ENCODE results near the gene PPTC7. TPM values are rescaled to one million over a fixed set of nuclear protein-coding genes. Genes with fewer than 3 reads are reported as not detected.
A peak's percentile ranks its signal among the peaks of the same experiment; 100 is the strongest.
"Not testable (repeated sequence)": the region's sequence is repeated elsewhere in the genome, so short reads cannot be mapped to it uniquely, and the experiment has no call there.

Gene PPTC7
- total and polyA plus RNA-seq, 7 donors: 16.1 to 30.3 (median 21.0) TPM

GRCh38 chr12:110592078-110592477 is 9.0 kb upstream of the PPTC7 start:
- TF ChIP-seq, protein P1, sequence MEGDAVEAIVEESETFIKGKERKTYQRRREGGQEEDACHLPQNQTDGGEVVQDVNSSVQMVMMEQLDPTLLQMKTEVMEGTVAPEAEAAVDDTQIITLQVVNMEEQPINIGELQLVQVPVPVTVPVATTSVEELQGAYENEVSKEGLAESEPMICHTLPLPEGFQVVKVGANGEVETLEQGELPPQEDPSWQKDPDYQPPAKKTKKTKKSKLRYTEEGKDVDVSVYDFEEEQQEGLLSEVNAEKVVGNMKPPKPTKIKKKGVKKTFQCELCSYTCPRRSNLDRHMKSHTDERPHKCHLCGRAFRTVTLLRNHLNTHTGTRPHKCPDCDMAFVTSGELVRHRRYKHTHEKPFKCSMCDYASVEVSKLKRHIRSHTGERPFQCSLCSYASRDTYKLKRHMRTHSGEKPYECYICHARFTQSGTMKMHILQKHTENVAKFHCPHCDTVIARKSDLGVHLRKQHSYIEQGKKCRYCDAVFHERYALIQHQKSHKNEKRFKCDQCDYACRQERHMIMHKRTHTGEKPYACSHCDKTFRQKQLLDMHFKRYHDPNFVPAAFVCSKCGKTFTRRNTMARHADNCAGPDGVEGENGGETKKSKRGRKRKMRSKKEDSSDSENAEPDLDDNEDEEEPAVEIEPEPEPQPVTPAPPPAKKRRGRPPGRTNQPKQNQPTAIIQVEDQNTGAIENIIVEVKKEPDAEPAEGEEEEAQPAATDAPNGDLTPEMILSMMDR (IDR thresholded peaks at IDR 0.05): no peak
- TF ChIP-seq POLR2AphosphoS5 (IDR thresholded peaks at IDR 0.05): no peak
- no peak for TF ChIP-seq EP300 (IDR thresholded peaks at IDR 0.05)
- no peak for TF ChIP-seq POLR2A (IDR thresholded peaks at IDR 0.05)
- H3K27me3 ChIP-seq: no peaks in the 10 kb centered on the region
- intact Hi-C loops (cut with DNase I): no loop called here
- WGBS, 2 donors: 40 to 70% methylated on average over 5 of the region's 5 CpGs
- H3K4me3 ChIP-seq: no peak overlapping the region
- no peaks in the 10 kb centered on the region for H3K9me3 ChIP-seq
- H3K27ac ChIP-seq: peak overlapping the region in 1 of 4 donors; percentile 46
- peaks cover 0 to 9% (median 3%) of the 10 kb centered on the region in 4 donors for H3K4me1 ChIP-seq
- no peak for DNase-seq
- no peaks in the 10 kb centered on the region for H3K36me3 ChIP-seq

GRCh38 chr12:110591451-110592051 is 8.4 kb upstream of the PPTC7 start:
- no peak for TF ChIP-seq EP300 (IDR thresholded peaks at IDR 0.05)
- no peak for TF ChIP-seq POLR2A (IDR thresholded peaks at IDR 0.05)
- TF ChIP-seq, protein P1 (IDR thresholded peaks at IDR 0.05): no peak
- TF ChIP-seq POLR2AphosphoS5 (IDR thresholded peaks at IDR 0.05): no peak
- Histone ChIP-seq H3K4me1 (peaks cover 0 to 9% (median 3%) of the 10 kb centered on the region in 4 donors), H3K9me3 (no peaks in the 10 kb centered on the region), H3K4me3 (no peak overlapping the region), H3K27me3 (no peaks in the 10 kb centered on the region), H3K27ac (peak overlapping the region; percentile 46 to 58 (median 52)), H3K36me3 (no peaks in the 10 kb centered on the region)
- DNase-seq: no peak
- 18 to 63% methylated on average over 7 of the region's 7 CpGs for WGBS, 2 donors
- intact Hi-C loops (cut with DNase I): no loop called here

DNA sequence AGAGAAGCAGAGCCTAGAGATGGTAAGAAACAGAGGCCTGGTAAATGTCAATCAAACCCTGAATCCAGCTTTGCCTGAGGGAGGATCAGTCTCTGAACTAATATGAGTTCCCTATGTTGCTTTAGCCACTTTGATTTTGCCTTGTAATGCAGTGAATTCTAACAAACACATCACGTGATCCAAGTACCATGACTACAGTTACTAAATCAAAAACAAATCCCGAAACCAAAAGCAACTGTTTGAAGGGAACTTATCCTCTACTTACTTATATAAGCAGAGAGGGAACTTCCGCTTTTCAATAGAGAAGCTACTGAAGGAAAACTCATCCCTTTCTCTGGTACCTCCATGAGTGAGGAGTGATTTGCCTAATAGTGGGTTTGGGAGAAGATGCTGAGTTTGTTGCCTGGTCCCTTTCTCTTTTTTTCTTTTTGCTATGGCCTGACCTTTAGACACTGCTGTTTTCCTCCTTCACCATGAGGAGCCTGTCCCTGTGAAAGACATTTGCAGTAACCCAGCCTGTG is 7.7 kb upstream of the PPTC7 start:
- intact Hi-C loops (cut with DNase I): no loop called here
- no peak overlapping the region for H3K4me3 ChIP-seq
- peak overlapping the region; percentile 46 to 58 (median 52) for H3K27ac ChIP-seq
- H3K36me3 ChIP-seq: no peaks in the 10 kb centered on the region
- no peak for DNase-seq
- H3K27me3 ChIP-seq: no peaks in the 10 kb centered on the region
- no peaks in the 10 kb centered on the region for H3K9me3 ChIP-seq
- 13 to 19% methylated on average over 3 of the region's 3 CpGs for WGBS, 2 donors
- H3K4me1 ChIP-seq: peaks cover 0 to 11% (median 5%) of the 10 kb centered on the region in 4 donors
- TF ChIP-seq POLR2AphosphoS5 (IDR thresholded peaks at IDR 0.05) (no peak), EP300 (IDR thresholded peaks at IDR 0.05) (no peak), POLR2A (IDR thresholded peaks at IDR 0.05) (no peak)
- TF ChIP-seq, protein P1 (IDR thresholded peaks at IDR 0.05): no peak

GRCh38 chr12:110590059-110590458 is 6.9 kb upstream of the PPTC7 start:
- no peaks in the 10 kb centered on the region for H3K27me3 ChIP-seq
- no peaks in the 10 kb centered on the region for H3K36me3 ChIP-seq
- TF ChIP-seq, protein P1 (IDR thresholded peaks at IDR 0.05): no peak
- TF ChIP-seq POLR2AphosphoS5 (IDR thresholded peaks at IDR 0.05): no peak
- TF ChIP-seq EP300 (IDR thresholded peaks at IDR 0.05): no peak
- no peak for TF ChIP-seq POLR2A (IDR thresholded peaks at IDR 0.05)
- H3K4me3 ChIP-seq: no peak overlapping the region
- no peaks in the 10 kb centered on the region for H3K9me3 ChIP-seq
- H3K27ac ChIP-seq: peak overlapping the region in 2 of 4 donors; percentile 46 to 58
- peaks cover 0 to 19% (median 13%) of the 10 kb centered on the region in 4 donors for H3K4me1 ChIP-seq
- intact Hi-C loops (cut with DNase I): no loop called here
- 96 to 97% methylated on average over 1 of the region's 1 CpG for WGBS, 2 donors
- no peak for DNase-seq

GRCh38 chr12:110587102-110587501 is 4.0 kb upstream of the PPTC7 start:
- DNase-seq; intact Hi-C loops (cut with DNase I); H3K36me3 ChIP-seq; H3K9me3 ChIP-seq; H3K4me3 ChIP-seq; H3K27me3 ChIP-seq: not testable (repeated sequence)
- 99 to 100% methylated on average over 2 of the region's 2 CpGs for WGBS, 2 donors
- Histone ChIP-seq H3K27ac (peak overlapping the region in 1 of 4 donors; percentile 96), H3K4me1 (peaks cover 0 to 36% (median 30%) of the 10 kb centered on the region in 4 donors)

Data from sigmoid colon (tissue), 7 donors.